ENCODE measurements around the gene DKK3. TPM values are rescaled to one million over a fixed set of nuclear protein-coding genes. Genes with fewer than 3 reads are reported as not detected.
A peak's percentile ranks its signal among the peaks of the same experiment; 100 is the strongest.

DKK3 gene
- total RNA-seq, 1 donor from 2014 or later, result 769 TPM

- TF ChIP-seq, protein P1, sequence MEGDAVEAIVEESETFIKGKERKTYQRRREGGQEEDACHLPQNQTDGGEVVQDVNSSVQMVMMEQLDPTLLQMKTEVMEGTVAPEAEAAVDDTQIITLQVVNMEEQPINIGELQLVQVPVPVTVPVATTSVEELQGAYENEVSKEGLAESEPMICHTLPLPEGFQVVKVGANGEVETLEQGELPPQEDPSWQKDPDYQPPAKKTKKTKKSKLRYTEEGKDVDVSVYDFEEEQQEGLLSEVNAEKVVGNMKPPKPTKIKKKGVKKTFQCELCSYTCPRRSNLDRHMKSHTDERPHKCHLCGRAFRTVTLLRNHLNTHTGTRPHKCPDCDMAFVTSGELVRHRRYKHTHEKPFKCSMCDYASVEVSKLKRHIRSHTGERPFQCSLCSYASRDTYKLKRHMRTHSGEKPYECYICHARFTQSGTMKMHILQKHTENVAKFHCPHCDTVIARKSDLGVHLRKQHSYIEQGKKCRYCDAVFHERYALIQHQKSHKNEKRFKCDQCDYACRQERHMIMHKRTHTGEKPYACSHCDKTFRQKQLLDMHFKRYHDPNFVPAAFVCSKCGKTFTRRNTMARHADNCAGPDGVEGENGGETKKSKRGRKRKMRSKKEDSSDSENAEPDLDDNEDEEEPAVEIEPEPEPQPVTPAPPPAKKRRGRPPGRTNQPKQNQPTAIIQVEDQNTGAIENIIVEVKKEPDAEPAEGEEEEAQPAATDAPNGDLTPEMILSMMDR (IDR thresholded peaks at IDR 0.05; ENCODE audit: borderline replicate concordance), result no peak
- intact Hi-C loops (cut with micrococcal nuclease), result no loop called here
- no peaks in the 10 kb centered on the region for H3K9me3 ChIP-seq (replicated peaks)
- DNase-seq, result peak; percentile 12
- H3K27ac ChIP-seq (replicated peaks), result peak overlapping the region; percentile 96
- peaks cover 92% of the 10 kb centered on the region for H3K4me1 ChIP-seq
- no peak overlapping the region for H3K4me3 ChIP-seq
- no peaks in the 10 kb centered on the region for H3K36me3 ChIP-seq
- no peaks in the 10 kb centered on the region for H3K27me3 ChIP-seq (ENCODE audit: low read depth)
Observed at GRCh38 chr11:11971906-11972547, 36.4 kb downstream of the DKK3 start.

DNA sequence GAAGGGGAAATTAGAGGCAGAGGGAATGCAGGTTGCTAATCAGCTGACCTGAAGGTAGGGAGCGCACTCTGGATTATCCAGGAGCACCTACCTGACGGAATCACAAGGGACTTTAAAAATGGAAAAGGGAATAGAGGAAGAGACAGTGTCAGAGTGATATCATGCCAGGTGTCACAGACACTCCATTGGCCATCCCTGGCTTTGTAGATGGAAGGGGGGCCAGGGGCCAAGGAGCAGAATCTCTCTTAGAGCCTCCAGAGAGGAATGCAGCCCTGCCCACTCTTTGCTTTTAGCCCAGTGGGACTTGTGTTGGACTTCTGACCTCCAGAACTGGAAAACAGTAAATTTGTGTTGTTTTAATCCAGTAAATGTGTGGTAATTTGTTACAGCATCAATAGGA is 37.9 kb downstream of the DKK3 start:
- peaks cover 92% of the 10 kb centered on the region for H3K4me1 ChIP-seq
- intact Hi-C loops (cut with micrococcal nuclease), result no loop called here
- H3K4me3 ChIP-seq, result no peak overlapping the region

GRCh38 chr11:11969380-11970215 is 38.8 kb downstream of the DKK3 start:
- intact Hi-C loops (cut with micrococcal nuclease), result no loop called here
- Histone ChIP-seq H3K36me3 (peaks cover 7% of the 10 kb centered on the region), H3K4me1 (peaks cover 92% of the 10 kb centered on the region), H3K27ac (replicated peaks) (peak overlapping the region; percentile 65), H3K4me3 (no peak overlapping the region), H3K9me3 (replicated peaks) (no peaks in the 10 kb centered on the region), H3K27me3 (ENCODE audit: low read depth) (no peaks in the 10 kb centered on the region)
- TF ChIP-seq, protein P1 (IDR thresholded peaks at IDR 0.05; ENCODE audit: borderline replicate concordance), result no peak
- peak; percentile 46 for DNase-seq

More for the DNA sequence above, 37.9 kb downstream of the DKK3 start:
- TF ChIP-seq, protein P1 (IDR thresholded peaks at IDR 0.05; ENCODE audit: borderline replicate concordance), result no peak
- no peak for DNase-seq
- peak overlapping the region; percentile 65 for H3K27ac ChIP-seq (replicated peaks)
- H3K9me3 ChIP-seq (replicated peaks), result no peaks in the 10 kb centered on the region
- peaks cover 5% of the 10 kb centered on the region for H3K36me3 ChIP-seq
- no peaks in the 10 kb centered on the region for H3K27me3 ChIP-seq (ENCODE audit: low read depth)

- Histone ChIP-seq H3K27ac (replicated peaks) (peak overlapping the region; percentile 65), H3K4me1 (peaks cover 92% of the 10 kb centered on the region), H3K27me3 (ENCODE audit: low read depth) (no peaks in the 10 kb centered on the region), H3K36me3 (peaks cover 7% of the 10 kb centered on the region), H3K4me3 (no peak overlapping the region), H3K9me3 (replicated peaks) (no peaks in the 10 kb centered on the region)
- intact Hi-C loops (cut with micrococcal nuclease), result no loop called here
- TF ChIP-seq, protein P1 (IDR thresholded peaks at IDR 0.05; ENCODE audit: borderline replicate concordance), result no peak
- peak; percentile 14 for DNase-seq
Observed at GRCh38 chr11:11968511-11969280, 39.7 kb downstream of the DKK3 start.
